Stimulated activated CD4-positive, alpha-beta T cell treated with anti-CD3 and anti-CD28 coated beads, Interleukin-1b, Interleukin-23, amount 100 ng/mL, for 48 hours (primary cell): ENCODE data around the gene SGSM1.

ENCODE experiments used
- DNase-seq: peaks from one replicate; pipeline ENCODE4 v3.0.0-alpha.2; 2020

Gene SGSM1

DNA sequence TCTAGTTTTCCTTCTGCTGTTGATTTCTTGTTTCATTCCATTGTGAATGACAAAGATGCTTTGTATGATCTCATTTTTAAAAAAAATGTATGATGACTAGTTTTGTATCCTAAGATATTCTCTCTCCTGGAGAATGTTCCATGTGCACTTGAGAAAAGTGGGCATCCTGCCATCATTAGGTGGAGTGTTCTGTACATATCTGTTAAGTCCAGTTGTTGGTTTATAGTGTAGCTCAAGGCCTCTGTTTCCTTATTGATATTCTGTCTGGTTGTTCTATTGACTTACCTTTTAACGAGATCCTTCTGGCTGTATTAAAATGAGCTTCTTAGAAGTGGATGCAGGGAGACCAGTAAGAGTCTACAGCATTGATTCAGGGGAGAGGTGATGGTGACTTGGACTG, 35.2 kb downstream of the SGSM1 start:
- DNase-seq, result no peak

DNA sequence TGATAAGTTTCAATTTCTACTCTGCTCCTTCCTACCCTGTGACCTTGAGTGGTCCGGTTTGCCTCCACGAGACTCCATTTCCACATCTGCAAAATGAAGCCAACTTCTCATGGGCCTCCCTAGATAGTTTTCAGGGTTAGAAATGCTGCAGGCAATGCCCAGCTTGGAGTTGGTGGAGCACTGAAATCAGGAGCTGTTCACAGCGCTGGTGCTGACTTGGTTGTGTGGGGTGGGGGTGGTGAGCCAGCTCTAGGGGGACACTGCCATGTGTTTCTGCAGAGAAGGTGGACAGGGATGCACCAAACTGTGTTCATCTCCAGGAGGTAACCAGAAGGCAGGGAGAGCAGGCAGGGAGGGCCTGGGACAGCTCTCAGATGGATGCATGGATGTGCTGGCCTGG, 37.0 kb downstream of the SGSM1 start:
- DNase-seq, result no peak

DNA sequence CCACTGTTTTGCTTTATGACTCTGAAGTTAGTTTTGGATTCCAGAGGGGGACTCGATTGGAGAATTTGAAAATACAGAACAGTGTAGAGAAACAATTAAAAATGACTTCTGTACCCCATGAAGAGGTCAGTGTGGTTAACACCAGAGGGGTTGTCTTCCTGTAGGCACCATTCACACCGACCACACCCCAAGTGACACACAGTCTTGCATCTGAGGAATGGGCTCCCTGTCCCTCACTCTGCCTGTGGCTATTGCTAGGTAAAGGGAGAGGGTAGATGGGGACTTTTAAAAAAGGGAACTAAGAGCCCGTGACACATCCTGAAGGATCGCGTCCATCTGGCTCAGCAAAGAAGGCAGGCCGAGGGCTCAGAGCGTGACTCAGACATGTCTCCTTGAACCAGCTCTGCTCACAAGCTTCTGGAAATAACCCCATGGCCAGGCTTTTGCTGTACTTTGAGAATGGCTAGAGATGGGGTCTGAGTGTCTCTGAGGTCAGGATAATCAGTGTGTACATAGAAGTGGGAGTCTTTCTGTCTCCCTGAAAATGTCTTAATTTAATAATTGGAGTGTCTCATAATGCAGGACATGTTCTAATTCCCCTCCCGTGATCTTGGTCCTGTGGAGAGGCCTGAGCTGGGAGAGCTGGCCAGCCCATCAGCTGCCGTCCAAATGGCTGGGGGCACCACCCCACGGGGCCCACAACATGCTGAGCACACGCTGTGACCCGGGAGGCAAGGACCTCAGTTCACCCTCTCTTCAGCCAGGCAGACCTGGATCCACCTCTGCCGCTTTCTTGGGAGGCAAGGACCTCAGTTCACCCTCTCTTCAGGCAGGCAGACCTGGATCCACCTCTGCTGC, 39.3 kb downstream of the SGSM1 start:
- DNase-seq, result no peak

DNA sequence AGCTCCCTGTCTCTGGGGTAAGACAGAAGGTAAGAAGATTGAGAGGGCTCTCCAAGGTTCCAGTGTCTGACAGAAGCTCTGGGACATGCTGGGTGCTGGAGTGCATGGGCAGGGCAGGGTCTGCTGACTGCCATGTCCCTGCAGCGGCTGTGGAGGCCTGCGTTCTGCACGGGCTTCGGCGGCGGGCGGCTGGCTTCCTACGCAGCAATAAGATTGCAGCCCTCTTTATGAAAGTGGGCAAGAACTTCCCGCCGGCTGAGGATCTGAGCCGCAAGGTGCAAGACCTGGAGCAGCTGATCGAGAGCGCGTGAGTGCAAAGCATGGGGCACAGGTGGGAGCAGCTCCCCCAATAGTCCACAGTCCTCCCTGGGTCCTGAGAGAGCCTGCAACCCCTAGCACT, 41.5 kb downstream of the SGSM1 start:
- no peak for DNase-seq

DNA sequence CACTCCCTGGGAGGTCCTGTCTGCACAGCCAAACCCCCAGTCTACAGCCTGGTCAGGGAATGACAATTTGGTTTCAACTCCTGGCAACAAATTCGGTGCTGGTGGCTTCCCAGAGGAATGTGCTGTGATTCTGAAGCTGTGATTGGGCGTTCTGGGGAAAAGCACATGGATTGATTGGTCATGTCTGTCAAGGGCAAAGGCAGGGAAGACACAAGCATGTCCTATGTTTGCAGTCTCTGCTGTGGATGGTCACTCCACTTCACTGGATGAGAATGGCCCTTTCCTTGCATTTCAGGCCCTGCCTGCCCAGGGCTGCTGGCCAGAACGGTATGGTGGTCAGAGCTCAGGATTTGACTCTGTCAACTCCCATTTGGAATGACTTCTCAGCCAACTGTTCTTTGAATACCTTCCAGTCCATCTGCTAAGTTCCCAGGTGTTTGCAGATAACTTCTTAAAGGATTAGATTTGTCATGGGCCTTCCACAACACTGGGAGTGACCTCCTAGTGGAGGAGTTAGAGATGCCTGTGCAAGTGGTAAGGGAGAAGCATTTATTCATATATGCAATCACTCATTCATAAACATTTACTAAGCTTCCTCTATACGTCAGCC, 42.7 kb downstream of the SGSM1 start:
- no peak for DNase-seq

DNA sequence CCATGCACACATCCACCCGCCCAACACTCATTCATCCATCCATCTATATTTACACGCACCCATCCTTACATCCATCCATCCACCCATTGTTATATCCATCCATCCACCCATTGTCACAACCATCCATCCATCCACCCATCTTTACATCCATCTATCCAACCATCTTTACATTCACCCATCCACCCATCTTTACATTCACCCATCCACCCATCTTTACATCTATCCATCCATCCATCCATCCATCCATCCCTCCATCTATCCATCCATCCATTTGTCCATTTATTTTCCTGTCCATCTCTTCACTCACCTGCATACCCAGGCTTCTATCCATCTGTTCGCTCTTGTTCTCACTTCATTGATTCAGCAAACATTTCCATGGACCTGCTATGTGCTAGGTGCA, 49.8 kb downstream of the SGSM1 start:
- no peak for DNase-seq

DNA sequence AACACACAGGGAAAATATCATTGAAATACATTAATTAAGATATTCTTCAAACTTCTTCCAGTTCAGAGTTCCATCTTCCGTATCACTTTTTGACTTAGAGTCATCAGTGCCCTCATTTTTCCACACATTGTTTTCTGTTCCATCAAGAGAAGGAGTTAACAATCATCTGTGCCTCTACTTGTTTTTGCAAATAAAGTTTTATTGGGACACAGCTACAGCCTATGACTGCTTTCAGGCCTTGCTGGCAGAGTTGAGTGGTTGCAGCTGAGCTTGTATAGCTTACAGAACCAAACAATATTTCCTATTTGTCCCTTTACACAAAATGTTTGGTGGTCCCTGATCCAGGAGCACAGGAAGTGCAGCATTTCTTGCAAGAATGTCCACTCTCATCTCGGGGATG, 51.6 kb downstream of the SGSM1 start:
- DNase-seq, result no peak

DNA sequence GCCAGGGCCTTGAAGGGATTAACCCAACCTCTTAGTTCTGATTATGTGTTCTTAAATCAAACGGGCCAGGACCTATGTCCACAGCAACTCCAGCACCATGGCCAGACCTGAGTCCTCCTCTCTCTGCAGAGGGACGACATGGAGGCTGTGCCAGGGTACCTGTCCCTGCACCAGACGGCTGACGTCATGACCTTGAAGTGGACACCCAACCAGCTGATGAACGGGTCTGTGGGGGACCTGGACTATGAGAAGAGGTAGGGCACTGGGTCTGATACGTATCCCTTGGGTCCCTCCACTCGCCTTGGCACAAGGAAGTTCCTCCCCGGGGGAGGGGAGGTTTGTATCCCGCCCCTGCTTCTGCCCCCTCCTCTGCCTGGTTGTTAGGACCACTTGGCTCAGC, 53.6 kb downstream of the SGSM1 start:
- DNase-seq, result no peak

DNA sequence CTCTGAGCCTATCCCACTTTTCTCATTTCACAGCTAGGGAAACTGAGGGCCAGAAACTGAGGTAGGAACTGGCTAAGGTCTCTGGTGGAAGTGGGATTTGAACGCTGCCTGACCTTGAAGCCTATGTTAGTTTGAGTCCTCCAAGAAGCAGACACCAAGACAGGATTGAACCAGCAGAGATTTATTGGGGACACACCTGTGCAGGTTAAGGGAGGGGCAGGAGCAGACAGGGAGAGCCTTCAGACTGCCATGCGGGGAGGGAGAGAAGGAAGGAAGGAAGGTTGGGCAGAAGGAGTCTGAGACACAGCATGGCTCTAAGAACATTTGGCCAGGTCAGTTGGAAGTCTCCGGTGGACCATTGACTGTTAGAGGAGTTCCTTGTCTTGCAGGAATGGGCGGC, 59.5 kb downstream of the SGSM1 start:
- no peak for DNase-seq

DNA sequence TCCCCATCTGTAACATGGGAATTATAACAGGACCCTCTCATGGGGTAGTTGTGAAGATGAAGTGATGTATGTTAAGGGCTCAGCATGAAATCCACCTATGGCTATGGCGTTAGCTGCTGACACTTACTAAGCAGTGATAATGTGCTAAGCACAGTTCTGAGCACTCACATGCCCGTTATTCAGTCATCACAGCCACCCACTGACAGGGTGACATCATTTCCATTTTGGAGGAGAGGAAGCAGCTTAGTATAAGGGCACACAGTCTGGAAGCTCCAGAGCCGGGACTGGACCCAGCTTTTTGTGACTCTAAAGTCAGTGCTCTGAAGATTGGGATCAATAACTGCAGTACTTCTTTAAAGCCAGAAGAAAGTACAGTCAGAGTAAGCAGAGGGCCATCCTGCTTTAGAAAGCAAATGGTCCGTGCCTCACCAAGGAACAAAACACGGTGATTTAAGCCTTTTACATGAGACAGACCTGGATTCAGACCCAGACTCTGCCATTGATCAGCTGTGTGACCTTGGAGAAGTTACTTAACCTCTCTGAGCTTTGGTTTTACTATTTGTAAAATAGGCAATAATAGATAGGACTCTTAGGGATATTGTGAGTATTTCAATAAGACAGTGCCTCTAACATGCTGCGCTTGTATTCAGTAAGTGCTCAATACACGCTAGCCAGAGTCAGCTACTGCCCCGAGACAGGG, 61.5 kb downstream of the SGSM1 start:
- DNase-seq, result no peak

DNA sequence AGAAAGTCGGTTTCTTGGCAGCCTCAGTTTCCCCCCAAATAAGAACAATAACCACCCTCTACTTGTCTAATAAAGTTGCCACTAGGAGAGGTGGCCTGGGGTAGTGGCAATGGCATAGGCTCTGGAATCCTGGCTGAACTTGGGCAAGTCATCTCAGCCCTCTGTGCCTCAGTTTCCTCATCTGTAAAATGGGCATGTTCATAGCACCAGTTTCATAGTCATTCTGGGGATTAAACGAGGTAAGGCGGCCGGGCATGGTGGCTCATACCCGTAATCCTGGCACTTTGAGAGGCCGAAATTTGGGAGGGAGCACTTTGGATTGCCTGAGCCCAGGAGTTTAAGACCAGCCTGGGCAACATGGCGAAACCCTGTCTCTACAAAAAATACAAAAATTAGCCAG, 63.0 kb downstream of the SGSM1 start:
- no peak for DNase-seq

DNA sequence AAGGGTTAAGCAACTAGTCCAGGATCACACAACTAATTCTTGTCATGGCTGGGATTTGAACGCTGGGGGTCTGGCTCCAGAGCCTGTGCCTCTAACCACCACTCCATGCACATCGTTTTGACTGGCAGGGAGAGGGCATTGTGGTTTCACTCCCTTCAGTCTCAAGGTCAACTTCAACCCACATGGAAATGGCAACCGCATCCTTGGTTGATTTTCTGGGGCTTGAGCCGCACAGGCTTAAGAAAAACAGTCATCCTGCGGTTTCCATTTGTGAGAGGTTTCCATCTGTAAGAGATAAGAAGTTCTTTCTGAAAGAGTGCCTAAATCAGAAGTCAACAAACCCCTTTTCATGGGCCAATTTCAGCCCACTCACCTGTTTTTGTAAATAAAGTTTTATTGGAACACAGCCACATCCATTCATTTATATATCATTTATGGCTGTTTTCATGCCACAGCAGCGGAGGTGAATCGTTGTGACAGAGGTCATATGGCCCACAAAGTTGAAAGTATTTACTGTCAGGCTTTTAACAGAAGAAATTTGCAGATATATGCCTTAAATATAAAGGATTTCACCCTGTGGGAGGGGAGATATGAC, 65.7 kb downstream of the SGSM1 start:
- DNase-seq, result no peak

DNA sequence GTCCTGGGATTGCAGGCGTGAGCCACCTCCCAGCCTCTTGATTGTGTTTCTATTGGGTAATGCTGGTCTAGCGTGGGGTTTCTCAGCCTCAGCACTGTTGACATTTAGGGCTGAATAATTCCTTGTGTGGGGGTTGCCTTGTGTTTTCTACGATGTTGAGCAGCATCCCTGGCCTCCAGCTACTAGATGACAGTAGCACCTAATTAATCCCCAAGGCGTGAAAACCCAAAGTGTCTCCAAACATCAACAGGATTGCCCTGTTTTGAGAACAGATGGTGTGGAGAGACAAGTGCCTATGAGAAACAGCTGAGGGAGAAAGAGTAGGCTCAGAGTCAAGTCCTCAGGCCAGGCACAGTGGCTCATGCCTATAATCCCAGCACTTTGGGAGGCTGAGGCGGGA, 67.2 kb downstream of the SGSM1 start:
- DNase-seq, result no peak

DNA sequence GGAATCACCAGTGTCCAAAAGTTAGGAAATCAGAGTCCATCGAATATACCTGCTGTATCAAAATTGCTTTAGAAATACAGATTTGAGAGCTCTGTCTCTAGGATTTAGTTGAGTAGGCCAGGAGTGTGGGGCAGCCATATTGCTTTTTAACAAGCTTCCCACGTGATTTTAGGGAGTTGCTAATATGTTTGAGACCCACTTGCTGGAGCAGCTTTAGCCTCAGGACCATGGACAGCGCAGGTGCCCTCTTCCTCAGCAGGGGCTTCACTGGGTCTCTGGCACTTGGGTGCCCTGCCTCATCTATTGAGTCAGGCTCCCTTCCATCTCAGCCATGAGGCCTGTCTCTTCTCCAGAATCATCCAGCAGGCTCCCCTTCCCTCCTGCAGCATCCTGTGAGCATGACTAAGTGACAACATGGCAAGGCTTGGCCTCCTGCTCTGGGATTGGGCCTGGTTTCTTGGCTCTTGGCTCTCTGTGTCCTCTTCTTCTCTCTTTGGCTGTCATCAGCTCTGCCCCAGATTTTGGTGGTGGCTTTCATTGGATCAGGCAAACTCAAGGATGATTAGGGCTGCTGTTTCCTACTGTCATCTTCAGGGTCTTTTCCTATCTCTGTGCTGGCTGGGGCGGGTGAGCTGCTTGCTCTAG, 70.0 kb downstream of the SGSM1 start:
- DNase-seq, result no peak

DNA sequence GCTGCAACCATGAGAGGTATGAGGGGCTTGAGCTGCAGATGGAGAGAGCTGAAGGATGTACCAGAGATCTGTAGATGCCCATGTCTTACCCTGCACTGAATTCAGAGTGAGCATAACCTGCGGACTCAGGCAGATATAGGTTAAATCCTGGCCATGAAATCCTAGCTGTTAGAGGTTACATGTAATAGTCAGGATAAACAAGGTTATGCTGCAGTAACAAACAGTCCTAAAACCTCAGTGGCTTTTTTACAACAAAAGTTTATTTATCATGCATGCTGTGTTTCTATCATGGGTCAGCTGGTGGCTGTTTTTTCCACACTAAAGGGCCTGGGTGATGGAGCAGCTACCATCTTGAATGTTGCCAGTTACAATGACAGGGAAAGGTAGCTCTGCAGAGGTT, 70.7 kb downstream of the SGSM1 start:
- no peak for DNase-seq

DNA sequence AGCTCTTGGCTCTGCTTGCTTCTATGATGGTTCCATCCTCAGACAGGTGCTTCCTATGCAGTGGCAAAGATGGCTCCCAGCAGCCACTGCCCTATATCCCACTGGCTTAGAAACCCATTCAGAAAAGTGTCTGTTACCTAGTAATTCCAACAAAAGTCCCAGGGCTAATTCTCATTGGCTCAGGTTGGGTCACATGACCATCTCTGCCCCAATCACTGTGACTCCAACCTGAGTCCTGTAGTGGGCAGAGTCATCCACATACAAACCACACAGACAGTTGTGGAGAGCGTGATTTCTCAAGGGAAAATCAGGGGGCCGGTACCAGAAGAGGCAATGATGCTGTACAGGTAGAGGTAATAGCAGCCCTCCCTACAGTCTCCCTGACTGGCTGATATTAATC, 73.0 kb downstream of the SGSM1 start:
- DNase-seq, result no peak

DNA sequence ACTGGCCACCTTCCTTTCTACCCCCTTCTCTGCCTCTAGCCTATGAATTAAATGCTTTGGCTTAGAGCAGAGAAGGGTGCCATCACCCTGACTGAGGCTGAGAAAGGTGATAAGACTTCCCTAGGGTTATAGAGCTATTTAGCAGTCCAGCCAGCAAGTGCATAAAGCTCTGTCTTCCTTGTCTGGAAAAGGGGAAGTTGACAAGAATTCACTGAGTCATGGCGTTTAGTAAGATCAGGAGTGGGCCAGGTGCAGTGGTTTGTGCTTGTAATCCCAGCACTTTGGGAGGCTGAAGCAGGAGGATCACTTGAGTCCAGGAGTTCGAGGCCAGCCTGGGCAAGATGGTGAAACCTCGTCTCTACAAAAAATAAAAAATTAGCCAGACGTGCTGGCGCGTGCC, 77.4 kb downstream of the SGSM1 start:
- DNase-seq, result no peak

DNA sequence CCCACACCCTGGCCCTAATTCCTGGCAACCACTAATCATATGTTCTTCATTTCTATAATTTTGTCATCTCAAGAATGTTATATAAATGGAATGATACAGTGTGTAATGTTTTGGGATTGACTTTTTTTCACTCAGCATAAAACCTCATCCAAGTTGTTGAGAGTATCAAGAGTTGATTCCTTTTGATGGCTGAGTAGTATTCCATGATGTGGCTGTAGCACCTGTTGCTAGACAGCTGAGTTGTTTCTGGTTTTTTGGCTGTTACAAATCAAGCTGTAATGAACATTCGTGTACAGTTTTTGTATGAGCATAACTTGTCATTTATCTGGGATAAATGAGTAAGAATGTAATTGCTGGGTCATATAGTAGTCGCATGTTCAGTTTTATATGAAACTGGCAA, 81.2 kb downstream of the SGSM1 start:
- no peak for DNase-seq

DNA sequence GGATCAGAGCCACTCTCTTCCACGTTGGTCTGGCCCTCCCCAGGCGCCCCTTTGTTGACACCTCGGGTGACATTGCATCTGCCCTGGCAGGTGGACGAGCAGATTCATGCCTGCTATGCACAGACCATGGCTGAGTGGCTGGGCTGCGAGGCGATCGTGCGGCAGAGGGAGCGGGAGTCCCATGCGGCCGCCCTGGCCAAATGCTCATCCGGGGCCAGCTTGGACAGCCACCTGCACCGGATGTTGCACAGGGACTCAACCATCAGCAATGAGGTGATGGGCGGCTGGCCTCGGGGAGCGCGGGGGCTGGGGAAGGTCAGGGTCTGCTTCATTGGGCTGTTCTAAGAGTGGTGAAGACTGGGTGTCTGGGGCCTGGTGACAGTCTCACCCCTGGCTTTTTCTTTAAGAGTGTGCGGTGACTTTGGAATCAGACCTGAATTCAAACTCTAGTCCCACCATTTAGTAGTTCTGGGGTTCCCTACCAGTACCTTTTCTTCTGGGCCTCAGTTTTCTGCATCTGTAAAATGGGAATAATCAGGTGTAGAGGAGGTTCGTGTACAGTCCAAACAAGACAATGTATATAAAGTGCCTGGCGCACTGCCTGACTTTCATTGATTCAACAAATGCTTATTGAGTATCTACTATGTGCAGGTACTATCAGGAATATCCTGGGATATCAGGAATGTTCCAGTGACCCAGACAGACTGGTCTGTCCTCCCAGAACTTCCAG, 87.5 kb downstream of the SGSM1 start:
- no peak for DNase-seq

DNA sequence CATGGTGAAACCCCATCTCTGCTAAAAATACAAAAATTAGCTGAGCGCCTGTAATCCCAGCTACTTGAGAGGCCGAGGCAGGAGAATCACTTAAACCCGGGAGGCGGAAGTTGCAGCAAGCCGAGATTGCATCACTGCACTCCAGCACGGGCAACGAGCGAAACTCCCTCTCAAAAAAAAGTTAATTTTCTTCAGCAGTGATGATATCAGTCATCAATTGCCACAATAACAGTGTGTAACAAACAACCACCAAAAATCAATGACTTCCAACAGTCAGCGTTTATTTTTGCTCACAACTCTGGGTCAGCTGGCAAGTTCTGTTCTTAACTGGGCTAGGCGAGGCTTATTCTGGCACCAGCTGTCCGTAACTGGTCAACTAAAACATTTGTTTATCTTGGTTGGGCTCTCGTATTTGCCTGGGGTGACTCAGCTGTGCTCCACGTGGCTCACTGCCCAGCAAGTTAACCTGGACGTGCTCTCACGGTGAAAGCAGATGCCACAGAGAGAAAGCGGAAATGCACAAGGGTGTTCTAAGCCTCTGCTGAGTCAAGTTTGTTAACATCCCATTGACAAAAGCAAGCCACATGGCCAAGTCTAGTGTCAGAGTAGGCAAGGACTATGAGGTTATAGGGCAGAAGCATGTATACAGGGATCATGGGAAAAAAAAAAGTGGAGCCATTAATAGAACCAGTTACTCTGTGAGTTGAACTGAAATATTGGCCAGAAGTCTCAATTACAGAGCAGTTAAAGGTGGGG, 88.4 kb downstream of the SGSM1 start:
- DNase-seq, result no peak

DNA sequence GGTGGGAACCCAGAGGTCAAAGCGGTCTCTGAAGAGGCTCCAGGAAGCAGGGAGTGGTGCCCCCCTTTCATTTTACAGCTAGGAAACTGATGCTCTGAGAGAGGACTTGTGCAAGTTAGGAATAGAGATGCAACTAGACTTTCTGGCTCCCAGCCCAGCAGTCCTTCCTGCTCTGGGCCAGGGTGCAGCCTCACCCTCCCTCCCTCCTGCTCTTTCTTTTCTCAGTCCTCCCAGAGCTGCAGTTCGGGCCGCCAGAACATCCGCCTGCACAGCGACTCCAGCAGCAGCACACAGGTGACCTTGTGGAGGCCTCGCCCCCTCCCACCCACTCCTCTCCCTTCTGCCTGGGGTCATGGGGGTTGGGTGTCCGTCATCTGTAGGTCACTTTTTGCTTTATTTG, 89.0 kb downstream of the SGSM1 start:
- DNase-seq, result no peak

DNA sequence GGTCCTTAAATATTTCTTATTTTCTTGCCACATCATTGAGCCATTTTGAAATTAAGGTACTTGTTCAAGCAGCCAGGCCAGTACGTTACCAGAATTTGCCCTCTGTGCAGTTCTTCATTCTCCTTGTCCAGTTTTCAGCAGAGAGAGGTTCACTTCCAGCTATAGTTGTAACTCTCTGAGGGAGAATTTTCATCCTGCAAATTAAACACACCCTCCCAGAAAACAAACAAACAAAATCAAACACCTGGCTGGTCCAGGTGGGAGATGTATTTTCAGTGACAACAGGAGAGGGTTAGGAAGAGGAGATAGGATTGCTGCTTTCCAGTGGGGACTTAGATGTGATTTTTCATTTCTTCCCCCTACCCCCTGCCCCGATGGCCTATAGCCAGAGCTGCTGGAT, 95.4 kb downstream of the SGSM1 start:
- DNase-seq, result no peak
